ENCODE results near the gene RNF111. TPM values are rescaled to one million over a fixed set of nuclear protein-coding genes. Genes with fewer than 3 reads are reported as not detected.

The RNF111 gene
- polyA plus RNA-seq, 1 donor from 2014 or later, result 25.8 TPM

DNA sequence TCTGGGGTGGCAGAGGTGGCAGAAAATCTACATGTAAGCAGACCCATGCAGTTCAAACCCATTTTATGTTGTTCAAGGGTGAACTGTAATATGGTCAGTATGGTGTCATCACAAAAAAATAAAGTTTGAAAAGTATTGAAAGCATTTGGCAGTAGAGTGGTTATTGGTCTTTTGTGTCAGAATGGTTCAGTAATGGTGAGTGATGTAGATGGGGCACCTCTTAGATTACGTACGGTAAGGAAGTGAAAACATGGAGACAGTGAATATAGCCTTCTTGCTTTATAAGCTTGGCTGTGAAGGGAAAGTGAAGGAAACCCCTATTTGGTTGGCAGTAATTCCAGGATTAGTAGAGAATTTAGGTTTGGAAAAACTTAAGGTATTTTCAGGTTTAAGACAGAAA, 100.3 kb downstream of the RNF111 start:
- Histone ChIP-seq H4K20me1 (ENCODE audit: insufficient read depth) (no peaks in the 10 kb centered on the region), H3K4me2 (ENCODE audit: low read length) (no peak overlapping the region), H3K79me2 (replicated peaks; ENCODE audit: insufficient read depth, low read length) (no peaks in the 10 kb centered on the region), H3K27ac (ENCODE audit: low read length) (no peak overlapping the region), H3K36me3 (ENCODE audit: insufficient read depth, low read length) (peaks cover 4% of the 10 kb centered on the region), H2AFZ (ENCODE audit: low read depth, low read length) (no peak overlapping the region), H3K9me2 (ENCODE audit: insufficient read depth, low read length) (no peaks in the 10 kb centered on the region), H3K4me3 (ENCODE audit: low read length) (no peak overlapping the region), H3F3A (ENCODE audit: insufficient read depth, low read length, poor library complexity, severe bottlenecking) (no peaks in the 10 kb centered on the region), H3K9ac (ENCODE audit: low read length) (no peak overlapping the region), H3K9me3 (ENCODE audit: low read length) (no peaks in the 10 kb centered on the region), H3K27me3 (ENCODE audit: insufficient read depth, low read depth, low read length) (no peaks in the 10 kb centered on the region)
- TF ChIP-seq, protein P1, sequence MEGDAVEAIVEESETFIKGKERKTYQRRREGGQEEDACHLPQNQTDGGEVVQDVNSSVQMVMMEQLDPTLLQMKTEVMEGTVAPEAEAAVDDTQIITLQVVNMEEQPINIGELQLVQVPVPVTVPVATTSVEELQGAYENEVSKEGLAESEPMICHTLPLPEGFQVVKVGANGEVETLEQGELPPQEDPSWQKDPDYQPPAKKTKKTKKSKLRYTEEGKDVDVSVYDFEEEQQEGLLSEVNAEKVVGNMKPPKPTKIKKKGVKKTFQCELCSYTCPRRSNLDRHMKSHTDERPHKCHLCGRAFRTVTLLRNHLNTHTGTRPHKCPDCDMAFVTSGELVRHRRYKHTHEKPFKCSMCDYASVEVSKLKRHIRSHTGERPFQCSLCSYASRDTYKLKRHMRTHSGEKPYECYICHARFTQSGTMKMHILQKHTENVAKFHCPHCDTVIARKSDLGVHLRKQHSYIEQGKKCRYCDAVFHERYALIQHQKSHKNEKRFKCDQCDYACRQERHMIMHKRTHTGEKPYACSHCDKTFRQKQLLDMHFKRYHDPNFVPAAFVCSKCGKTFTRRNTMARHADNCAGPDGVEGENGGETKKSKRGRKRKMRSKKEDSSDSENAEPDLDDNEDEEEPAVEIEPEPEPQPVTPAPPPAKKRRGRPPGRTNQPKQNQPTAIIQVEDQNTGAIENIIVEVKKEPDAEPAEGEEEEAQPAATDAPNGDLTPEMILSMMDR (IDR thresholded peaks at IDR 0.05; ENCODE audit: poor library complexity, severe bottlenecking), result no peak
- TF ChIP-seq TAF1 (IDR thresholded peaks at IDR 0.05; ENCODE audit: low read depth), result no peak
- TF ChIP-seq, protein P2, sequence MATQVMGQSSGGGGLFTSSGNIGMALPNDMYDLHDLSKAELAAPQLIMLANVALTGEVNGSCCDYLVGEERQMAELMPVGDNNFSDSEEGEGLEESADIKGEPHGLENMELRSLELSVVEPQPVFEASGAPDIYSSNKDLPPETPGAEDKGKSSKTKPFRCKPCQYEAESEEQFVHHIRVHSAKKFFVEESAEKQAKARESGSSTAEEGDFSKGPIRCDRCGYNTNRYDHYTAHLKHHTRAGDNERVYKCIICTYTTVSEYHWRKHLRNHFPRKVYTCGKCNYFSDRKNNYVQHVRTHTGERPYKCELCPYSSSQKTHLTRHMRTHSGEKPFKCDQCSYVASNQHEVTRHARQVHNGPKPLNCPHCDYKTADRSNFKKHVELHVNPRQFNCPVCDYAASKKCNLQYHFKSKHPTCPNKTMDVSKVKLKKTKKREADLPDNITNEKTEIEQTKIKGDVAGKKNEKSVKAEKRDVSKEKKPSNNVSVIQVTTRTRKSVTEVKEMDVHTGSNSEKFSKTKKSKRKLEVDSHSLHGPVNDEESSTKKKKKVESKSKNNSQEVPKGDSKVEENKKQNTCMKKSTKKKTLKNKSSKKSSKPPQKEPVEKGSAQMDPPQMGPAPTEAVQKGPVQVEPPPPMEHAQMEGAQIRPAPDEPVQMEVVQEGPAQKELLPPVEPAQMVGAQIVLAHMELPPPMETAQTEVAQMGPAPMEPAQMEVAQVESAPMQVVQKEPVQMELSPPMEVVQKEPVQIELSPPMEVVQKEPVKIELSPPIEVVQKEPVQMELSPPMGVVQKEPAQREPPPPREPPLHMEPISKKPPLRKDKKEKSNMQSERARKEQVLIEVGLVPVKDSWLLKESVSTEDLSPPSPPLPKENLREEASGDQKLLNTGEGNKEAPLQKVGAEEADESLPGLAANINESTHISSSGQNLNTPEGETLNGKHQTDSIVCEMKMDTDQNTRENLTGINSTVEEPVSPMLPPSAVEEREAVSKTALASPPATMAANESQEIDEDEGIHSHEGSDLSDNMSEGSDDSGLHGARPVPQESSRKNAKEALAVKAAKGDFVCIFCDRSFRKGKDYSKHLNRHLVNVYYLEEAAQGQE (IDR thresholded peaks at IDR 0.05; ENCODE audit: borderline replicate concordance), result no peak
- no peak for TF ChIP-seq POLR2AphosphoS5 (IDR thresholded peaks at IDR 0.05)
- TF ChIP-seq MXI1 (conservative IDR thresholded peaks at IDR 0.05; ENCODE audit: poor library complexity, severe bottlenecking), result no peak
- no peak for TF ChIP-seq RAD21 (conservative IDR thresholded peaks at IDR 0.05)
- no peak for TF ChIP-seq EZH2 (IDR thresholded peaks at IDR 0.05; ENCODE audit: borderline replicate concordance, insufficient read depth, low read length, poor library complexity, severe bottlenecking)
- no peak for TF ChIP-seq EP300 (conservative IDR thresholded peaks at IDR 0.05; ENCODE audit: poor library complexity, severe bottlenecking)
- no peak for TF ChIP-seq SMC3 (conservative IDR thresholded peaks at IDR 0.05; ENCODE audit: poor library complexity)

DNA sequence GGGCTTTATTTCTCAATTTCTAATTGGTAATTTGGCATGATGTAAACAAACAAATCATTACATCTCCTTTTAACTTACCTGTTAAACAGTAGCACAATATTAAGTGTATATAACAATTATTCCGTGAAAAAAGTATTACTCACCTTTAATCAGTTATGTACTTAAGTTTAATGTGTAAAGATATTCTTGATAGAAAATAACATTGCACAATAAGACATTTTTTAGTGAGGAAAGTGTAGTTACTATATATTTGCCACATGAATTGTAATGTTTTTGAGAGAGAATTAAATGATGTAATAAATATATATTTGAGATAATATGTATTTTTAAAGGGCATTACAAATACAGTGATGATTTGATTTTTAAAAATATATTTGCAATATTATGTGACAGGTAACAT, 106.6 kb downstream of the RNF111 start:
- no peaks in the 10 kb centered on the region for H3K79me2 ChIP-seq (replicated peaks; ENCODE audit: insufficient read depth, low read length)
- no peaks in the 10 kb centered on the region for H3K9me3 ChIP-seq (ENCODE audit: low read length)
- H3K4me3 ChIP-seq (ENCODE audit: low read length), result no peak overlapping the region
- H3K4me2 ChIP-seq (ENCODE audit: low read length), result no peak overlapping the region
- no peaks in the 10 kb centered on the region for H3F3A ChIP-seq (ENCODE audit: insufficient read depth, low read length, poor library complexity, severe bottlenecking)
- H3K36me3 ChIP-seq (ENCODE audit: insufficient read depth, low read length), result peaks cover 9% of the 10 kb centered on the region
- H3K27me3 ChIP-seq (ENCODE audit: insufficient read depth, low read depth, low read length), result no peaks in the 10 kb centered on the region
- no peaks in the 10 kb centered on the region for H4K20me1 ChIP-seq (ENCODE audit: insufficient read depth)
- H3K9ac ChIP-seq (ENCODE audit: low read length), result no peak overlapping the region
- H3K9me2 ChIP-seq (ENCODE audit: insufficient read depth, low read length), result no peaks in the 10 kb centered on the region
- no peak overlapping the region for H3K27ac ChIP-seq (ENCODE audit: low read length)
- H2AFZ ChIP-seq (ENCODE audit: low read depth, low read length), result no peak overlapping the region
- TF ChIP-seq POLR2AphosphoS5 (IDR thresholded peaks at IDR 0.05) (no peak), TAF1 (IDR thresholded peaks at IDR 0.05; ENCODE audit: low read depth) (no peak), SMC3 (conservative IDR thresholded peaks at IDR 0.05; ENCODE audit: poor library complexity) (no peak), RAD21 (conservative IDR thresholded peaks at IDR 0.05) (no peak), EZH2 (IDR thresholded peaks at IDR 0.05; ENCODE audit: borderline replicate concordance, insufficient read depth, low read length, poor library complexity, severe bottlenecking) (no peak)
- TF ChIP-seq, protein P2 (IDR thresholded peaks at IDR 0.05; ENCODE audit: borderline replicate concordance), result no peak
